HepG2 (cell line): Measurements from ENCODE around the gene CIAO2B. TPM values are rescaled to one million over a fixed set of nuclear protein-coding genes. Genes with fewer than 3 reads are reported as not detected.

Experiments used
- CBX5 ChIP-seq: sonication (generic); formaldehyde crosslinking; IDR thresholded peaks from 2 replicates; pipeline ENCODE4 v1.4.0; 2020; ENCODE audit warnings: missing genetic modification reagents, borderline replicate concordance
- CHD2 ChIP-seq: IDR thresholded peaks from 2 replicates; pipeline ENCODE4 v1.6.1; 2011; ENCODE audit warnings: low read depth, low read length, improper control_type of control experiment
- DMAP1 ChIP-seq: IDR thresholded peaks from 2 replicates; pipeline ENCODE4 v1.6.1; 2016
- HNRNPK ChIP-seq: fragments of 200-400 bp; formaldehyde crosslinking; IDR thresholded peaks from 2 replicates; pipeline ENCODE4 v1.6.1; 2018; ENCODE audit warnings: low read length, low read depth, moderate library complexity, mild to moderate bottlenecking; ENCODE audit not compliant: poor library complexity, severe bottlenecking
- KDM1A ChIP-seq: IDR thresholded peaks from 2 replicates; pipeline ENCODE4 v1.6.1; 2016; ENCODE audit warnings: missing compliant biosample characterization
- KDM4B ChIP-seq: sonication (generic); formaldehyde crosslinking; IDR thresholded peaks from 2 replicates; pipeline ENCODE4 v1.4.0; 2020; ENCODE audit warnings: missing genetic modification reagents
- MAFG ChIP-seq: sonication (generic); formaldehyde crosslinking; IDR thresholded peaks from 2 replicates; pipeline ENCODE4 v1.5.1; 2020; ENCODE audit warnings: mild to moderate bottlenecking, missing genetic modification reagents
- MEIS1 ChIP-seq: sonication (generic); formaldehyde crosslinking; IDR thresholded peaks from 2 replicates; pipeline ENCODE4 v1.9.0; 2021; ENCODE audit warnings: mild to moderate bottlenecking, missing genetic modification reagents, moderate library complexity, borderline replicate concordance
- NPAS2 ChIP-seq: sonication (generic); formaldehyde crosslinking; IDR thresholded peaks from 2 replicates; pipeline ENCODE4 v1.8.0; 2022; ENCODE audit warnings: mild to moderate bottlenecking, missing genetic modification reagents, borderline replicate concordance
- POGZ ChIP-seq: sonication (generic); formaldehyde crosslinking; IDR thresholded peaks from 2 replicates; pipeline ENCODE4 v1.4.0; 2020; ENCODE audit warnings: mild to moderate bottlenecking, missing genetic modification reagents
- ZNF451 ChIP-seq: sonication (generic); formaldehyde crosslinking; IDR thresholded peaks from 2 replicates; pipeline ENCODE4 v1.5.0; 2020; ENCODE audit warnings: mild to moderate bottlenecking, missing genetic modification reagents
- ZNF607 ChIP-seq: sonication (generic); formaldehyde crosslinking; IDR thresholded peaks from 2 replicates; pipeline ENCODE4 v1.5.1; 2020; ENCODE audit warnings: missing genetic modification reagents, mild to moderate bottlenecking, borderline replicate concordance
- ZNF724P ChIP-seq: sonication (generic); formaldehyde crosslinking; IDR thresholded peaks from 2 replicates; pipeline ENCODE4 v1.8.0; 2022; ENCODE audit warnings: missing genetic modification reagents, borderline replicate concordance
- ZSCAN25 ChIP-seq: sonication (generic); formaldehyde crosslinking; IDR thresholded peaks from 2 replicates; pipeline ENCODE4 v1.8.0; 2022; ENCODE audit warnings: mild to moderate bottlenecking, missing genetic modification reagents
- ZSCAN30 ChIP-seq: sonication (generic); formaldehyde crosslinking; IDR thresholded peaks from 2 replicates; pipeline ENCODE4 v1.5.0; 2020; ENCODE audit warnings: mild to moderate bottlenecking, missing genetic modification reagents
- polyA plus RNA-seq, 8 experiments: library from polyadenylated mRNA; depleted of rRNA in 3 of 8; stranded (reverse) in 7 of 8; unstranded in 1 of 8; fragments of >200 nt; fragmentation: Illumina TruSeq in 4 of 8; extraction: Trizol in 4 of 8; gene quantifications; 2 replicates each; pipeline versions ENCODE4 v1.2.1 to v1.2.3, GENCODE V29; 2011 to 2016; ENCODE audit warnings: low read depth in 4 of 8, missing spikeins in 1 of 8, mixed read lengths in 1 of 8; ENCODE audit not compliant: insufficient read depth in 1 of 8
- total RNA-seq, 5 experiments: library from RNA; depleted of rRNA; stranded (reverse); fragments of >200 nt; fragmentation: Illumina TruSeq; extraction: Trizol; gene quantifications; 2 replicates each; pipeline ENCODE4 v1.2.3, GENCODE V29; 2016; ENCODE audit warnings: low read depth in 1 of 5
- TF ChIP-seq, protein P1 (sequence below): IDR thresholded peaks from 2 replicates; pipeline ENCODE4 v1.6.1; 2016
- TF ChIP-seq, protein P2 (sequence below): sonication (generic); formaldehyde crosslinking; IDR thresholded peaks from 2 replicates; pipeline ENCODE4 v1.4.0; 2020; ENCODE audit warnings: mild to moderate bottlenecking, missing genetic modification reagents
- TF ChIP-seq, protein P3 (sequence below): sonication (generic); formaldehyde crosslinking; IDR thresholded peaks from 2 replicates; pipeline ENCODE4 v1.5.0; 2020; ENCODE audit warnings: missing genetic modification reagents
- TF ChIP-seq, protein P4 (sequence below): sonication (generic); formaldehyde crosslinking; IDR thresholded peaks from 2 replicates; pipeline ENCODE4 v1.8.1; 2023; ENCODE audit warnings: missing genetic modification reagents, mild to moderate bottlenecking, borderline replicate concordance

Gene CIAO2B
- total and polyA plus RNA-seq, 2 of the 13 experiments (the other 11 are each of a cell fraction or from before 2014, with no cell fraction given), result 157 to 293 TPM

GRCh38 chr16:66905633-66906539, 28.3 kb downstream of the CIAO2B start (continued):
- TF ChIP-seq KDM4B (CRISPR knock-in tag) (no peak), ZSCAN25 (CRISPR knock-in tag) (peak; percentile 94), CHD2 (no peak), KDM1A (CRISPR knock-in tag) (peak; percentile 96), ZNF724P (CRISPR knock-in tag) (no peak), ZSCAN30 (CRISPR knock-in tag) (no peak), MEIS1 (CRISPR knock-in tag) (no peak), NPAS2 (CRISPR knock-in tag) (no peak), ZNF451 (CRISPR knock-in tag) (no peak), POGZ (CRISPR knock-in tag) (peak; percentile 64), HNRNPK (no peak), CBX5 (CRISPR knock-in tag) (peak; percentile 48; the same call in 1 of the 2 replicates), MAFG (CRISPR knock-in tag) (no peak), ZNF607 (no peak), DMAP1 (peak; percentile 35)
- TF ChIP-seq, protein P1, sequence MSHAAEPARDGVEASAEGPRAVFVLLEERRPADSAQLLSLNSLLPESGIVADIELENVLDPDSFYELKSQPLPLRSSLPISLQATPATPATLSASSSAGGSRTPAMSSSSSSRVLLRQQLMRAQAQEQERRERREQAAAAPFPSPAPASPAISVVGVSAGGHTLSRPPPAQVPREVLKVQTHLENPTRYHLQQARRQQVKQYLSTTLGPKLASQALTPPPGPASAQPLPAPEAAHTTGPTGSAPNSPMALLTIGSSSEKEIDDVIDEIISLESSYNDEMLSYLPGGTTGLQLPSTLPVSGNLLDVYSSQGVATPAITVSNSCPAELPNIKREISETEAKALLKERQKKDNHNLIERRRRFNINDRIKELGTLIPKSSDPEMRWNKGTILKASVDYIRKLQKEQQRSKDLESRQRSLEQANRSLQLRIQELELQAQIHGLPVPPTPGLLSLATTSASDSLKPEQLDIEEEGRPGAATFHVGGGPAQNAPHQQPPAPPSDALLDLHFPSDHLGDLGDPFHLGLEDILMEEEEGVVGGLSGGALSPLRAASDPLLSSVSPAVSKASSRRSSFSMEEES (CRISPR knock-in tag), result no peak
- TF ChIP-seq, protein P2, sequence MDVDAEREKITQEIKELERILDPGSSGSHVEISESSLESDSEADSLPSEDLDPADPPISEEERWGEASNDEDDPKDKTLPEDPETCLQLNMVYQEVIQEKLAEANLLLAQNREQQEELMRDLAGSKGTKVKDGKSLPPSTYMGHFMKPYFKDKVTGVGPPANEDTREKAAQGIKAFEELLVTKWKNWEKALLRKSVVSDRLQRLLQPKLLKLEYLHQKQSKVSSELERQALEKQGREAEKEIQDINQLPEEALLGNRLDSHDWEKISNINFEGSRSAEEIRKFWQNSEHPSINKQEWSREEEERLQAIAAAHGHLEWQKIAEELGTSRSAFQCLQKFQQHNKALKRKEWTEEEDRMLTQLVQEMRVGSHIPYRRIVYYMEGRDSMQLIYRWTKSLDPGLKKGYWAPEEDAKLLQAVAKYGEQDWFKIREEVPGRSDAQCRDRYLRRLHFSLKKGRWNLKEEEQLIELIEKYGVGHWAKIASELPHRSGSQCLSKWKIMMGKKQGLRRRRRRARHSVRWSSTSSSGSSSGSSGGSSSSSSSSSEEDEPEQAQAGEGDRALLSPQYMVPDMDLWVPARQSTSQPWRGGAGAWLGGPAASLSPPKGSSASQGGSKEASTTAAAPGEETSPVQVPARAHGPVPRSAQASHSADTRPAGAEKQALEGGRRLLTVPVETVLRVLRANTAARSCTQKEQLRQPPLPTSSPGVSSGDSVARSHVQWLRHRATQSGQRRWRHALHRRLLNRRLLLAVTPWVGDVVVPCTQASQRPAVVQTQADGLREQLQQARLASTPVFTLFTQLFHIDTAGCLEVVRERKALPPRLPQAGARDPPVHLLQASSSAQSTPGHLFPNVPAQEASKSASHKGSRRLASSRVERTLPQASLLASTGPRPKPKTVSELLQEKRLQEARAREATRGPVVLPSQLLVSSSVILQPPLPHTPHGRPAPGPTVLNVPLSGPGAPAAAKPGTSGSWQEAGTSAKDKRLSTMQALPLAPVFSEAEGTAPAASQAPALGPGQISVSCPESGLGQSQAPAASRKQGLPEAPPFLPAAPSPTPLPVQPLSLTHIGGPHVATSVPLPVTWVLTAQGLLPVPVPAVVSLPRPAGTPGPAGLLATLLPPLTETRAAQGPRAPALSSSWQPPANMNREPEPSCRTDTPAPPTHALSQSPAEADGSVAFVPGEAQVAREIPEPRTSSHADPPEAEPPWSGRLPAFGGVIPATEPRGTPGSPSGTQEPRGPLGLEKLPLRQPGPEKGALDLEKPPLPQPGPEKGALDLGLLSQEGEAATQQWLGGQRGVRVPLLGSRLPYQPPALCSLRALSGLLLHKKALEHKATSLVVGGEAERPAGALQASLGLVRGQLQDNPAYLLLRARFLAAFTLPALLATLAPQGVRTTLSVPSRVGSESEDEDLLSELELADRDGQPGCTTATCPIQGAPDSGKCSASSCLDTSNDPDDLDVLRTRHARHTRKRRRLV (CRISPR knock-in tag), result peak; percentile 63; the same call in 1 of the 2 replicates
- TF ChIP-seq, protein P3, sequence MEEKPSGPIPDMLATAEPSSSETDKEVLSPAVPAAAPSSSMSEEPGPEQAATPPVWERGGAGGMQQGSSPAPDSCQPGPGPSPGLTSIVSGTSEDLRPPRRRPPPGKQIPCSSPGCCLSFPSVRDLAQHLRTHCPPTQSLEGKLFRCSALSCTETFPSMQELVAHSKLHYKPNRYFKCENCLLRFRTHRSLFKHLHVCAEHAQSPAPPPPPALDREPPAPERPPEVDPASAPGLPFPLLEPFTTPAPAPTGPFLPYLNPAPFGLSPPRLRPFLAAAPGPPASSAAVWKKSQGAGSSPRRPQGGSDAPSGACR (CRISPR knock-in tag), result peak; percentile 87; the same call in 1 of the 2 replicates
- TF ChIP-seq, protein P4, sequence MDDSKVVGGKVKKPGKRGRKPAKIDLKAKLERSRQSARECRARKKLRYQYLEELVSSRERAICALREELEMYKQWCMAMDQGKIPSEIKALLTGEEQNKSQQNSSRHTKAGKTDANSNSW (CRISPR knock-in tag), result no peak
